Tibial nerve (tissue), 4 donors: Measurements from ENCODE around the gene GPR15. TPM values are rescaled to one million over a fixed set of nuclear protein-coding genes. Genes with fewer than 3 reads are reported as not detected.

Experiments used
- DNase-seq, 2 donors: peaks; one replicate each; pipeline ENCODE4 v3.0.0-alpha.2; 2019; ENCODE audit warnings: low spot score in 2 of 2
- H3K27ac ChIP-seq, 4 donors: fragments of 200-600 bp; sonication (generic) in 3 of 4; one replicate each; pipeline ENCODE4 v1.5.1; 2017 to 2019; ENCODE audit warnings: mild to moderate bottlenecking in 1 of 4
- H3K27me3 ChIP-seq, 2 donors: fragments of 200-600 bp; sonication (generic) in 1 of 2; one replicate each; pipeline versions ENCODE4 v1.5.1 to v1.6.0; 2017 to 2019
- H3K36me3 ChIP-seq, 3 donors: fragments of 200-600 bp; sonication (generic); one replicate each; pipeline ENCODE4 v1.5.1; 2018 to 2019
- H3K4me1 ChIP-seq, 4 donors: fragments of 200-600 bp; sonication (generic) in 3 of 4; one replicate each; pipeline ENCODE4 v1.5.1; 2017 to 2019
- H3K4me3 ChIP-seq, 4 donors: fragments of 200-600 bp; sonication (generic) in 3 of 4; one replicate each; pipeline ENCODE4 v1.5.1; 2017 to 2019; ENCODE audit warnings: mild to moderate bottlenecking in 1 of 4, moderate library complexity in 1 of 4
- H3K9me3 ChIP-seq, 4 donors: fragments of 200-600 bp; sonication (generic) in 3 of 4; one replicate each; pipeline ENCODE4 v1.5.1; 2017 to 2019
- CTCF ChIP-seq, 5 experiments: fragments of 200-600 bp in 3 of 5; fragments of 450-650 bp in 2 of 5; sonication (generic) in 3 of 5; IDR thresholded peaks; one replicate each; pipeline ENCODE4 v1.5.1; 2016 to 2019; ENCODE audit warnings: antibody characterized with exemption in 5 of 5, mild to moderate bottlenecking in 3 of 5, moderate library complexity in 2 of 5
- EP300 ChIP-seq, 2 donors: sonication (generic); formaldehyde crosslinking; IDR thresholded peaks; one replicate each; pipeline ENCODE4 v1.6.1; 2017; ENCODE audit warnings: antibody characterized with exemption in 2 of 2, mild to moderate bottlenecking in 1 of 2
- POLR2A ChIP-seq, 2 donors: fragments of 450-650 bp; IDR thresholded peaks; one replicate each; pipeline ENCODE4 v1.6.1; 2017; ENCODE audit warnings: antibody characterized with exemption in 2 of 2, mild to moderate bottlenecking in 2 of 2, moderate library complexity in 2 of 2
- WGBS, 2 donors: methylation state at CpG; one replicate each; pipeline ENCODE4 v1.1.5; 2018; 5-methylcytosine and 5-hydroxymethylcytosine counted together
- total RNA-seq, 4 donors: library from RNA; depleted of rRNA; stranded (reverse); fragments of >200 nt; gene quantifications; one replicate each; pipeline ENCODE4 v1.1.0, GENCODE V29; 2016

GPR15 gene
- total RNA-seq, 4 donors from 2014 or later, result not detected

- Histone ChIP-seq H3K27ac (no peak overlapping the region), H3K4me3 (no peak overlapping the region), H3K36me3 (no peaks in the 10 kb centered on the region), H3K4me1 (no peaks in the 10 kb centered on the region), H3K9me3 (no peaks in the 10 kb centered on the region), H3K27me3 (no peaks in the 10 kb centered on the region)
- no peak for DNase-seq
- TF ChIP-seq POLR2A (IDR thresholded peaks at IDR 0.05), result no peak
- WGBS, 2 donors, result 80 to 81% methylated on average over 5 of the region's 5 CpGs
These were observed 14.2 kb downstream of the GPR15 start for GRCh38 chr3:98545940-98546339.

GRCh38 chr3:98548544-98548943 lies 16.8 kb downstream of the GPR15 start:
- no peak overlapping the region for H3K27ac ChIP-seq
- H3K4me3 ChIP-seq, result no peak overlapping the region
- H3K4me1 ChIP-seq, result no peaks in the 10 kb centered on the region
- DNase-seq, result no peak
- H3K27me3 ChIP-seq, result no peaks in the 10 kb centered on the region
- no peaks in the 10 kb centered on the region for H3K9me3 ChIP-seq
- H3K36me3 ChIP-seq, result no peaks in the 10 kb centered on the region
- WGBS, 2 donors, result 66 to 78% methylated on average over 5 of the region's 5 CpGs
- TF ChIP-seq POLR2A (IDR thresholded peaks at IDR 0.05), result no peak
- TF ChIP-seq CTCF (IDR thresholded peaks at IDR 0.05), result no peak
- TF ChIP-seq EP300 (IDR thresholded peaks at IDR 0.05), result no peak

GRCh38 chr3:98550833-98551232 lies 19.1 kb downstream of the GPR15 start:
- TF ChIP-seq EP300 (IDR thresholded peaks at IDR 0.05), result no peak
- TF ChIP-seq POLR2A (IDR thresholded peaks at IDR 0.05), result no peak
- TF ChIP-seq CTCF (IDR thresholded peaks at IDR 0.05), result no peak
- Histone ChIP-seq H3K36me3 (no peaks in the 10 kb centered on the region), H3K9me3 (no peaks in the 10 kb centered on the region), H3K4me1 (no peaks in the 10 kb centered on the region), H3K27ac (no peak overlapping the region), H3K27me3 (no peaks in the 10 kb centered on the region), H3K4me3 (no peak overlapping the region)
- 93 to 95% methylated on average over 3 of the region's 3 CpGs for WGBS, 2 donors
- DNase-seq, result no peak

- H3K4me3 ChIP-seq, result no peak overlapping the region
- H3K36me3 ChIP-seq, result no peaks in the 10 kb centered on the region
- H3K27me3 ChIP-seq, result no peaks in the 10 kb centered on the region
- 77 to 95% methylated on average over 2 of the region's 2 CpGs for WGBS, 2 donors
- H3K27ac ChIP-seq, result no peak overlapping the region
- TF ChIP-seq CTCF (IDR thresholded peaks at IDR 0.05) (no peak), EP300 (IDR thresholded peaks at IDR 0.05) (no peak), POLR2A (IDR thresholded peaks at IDR 0.05) (no peak)
- no peaks in the 10 kb centered on the region for H3K4me1 ChIP-seq
- no peak for DNase-seq
- H3K9me3 ChIP-seq, result no peaks in the 10 kb centered on the region
These were observed 19.5 kb downstream of the GPR15 start for GRCh38 chr3:98551236-98551635.

- no peak overlapping the region for H3K4me3 ChIP-seq
- TF ChIP-seq EP300 (IDR thresholded peaks at IDR 0.05) (no peak), CTCF (IDR thresholded peaks at IDR 0.05) (no peak), POLR2A (IDR thresholded peaks at IDR 0.05) (no peak)
- no peak for DNase-seq
- no peaks in the 10 kb centered on the region for H3K27me3 ChIP-seq
- H3K4me1 ChIP-seq, result no peaks in the 10 kb centered on the region
- no peaks in the 10 kb centered on the region for H3K9me3 ChIP-seq
- peak overlapping the region in 1 of 4 donors; percentile 50 for H3K27ac ChIP-seq
- WGBS, 2 donors, result 72 to 73% methylated on average over 3 of the region's 3 CpGs
- H3K36me3 ChIP-seq, result no peaks in the 10 kb centered on the region
These were observed 20.0 kb downstream of the GPR15 start for GRCh38 chr3:98551754-98552153.
